IMR-90 (cell line): Measurements from ENCODE around the gene PRKAR1B. TPM values are rescaled to one million over a fixed set of nuclear protein-coding genes. Genes with fewer than 3 reads are reported as not detected.

Source experiments
- ATAC-seq: fragments of 200-7000 bp; cut with Tn5 transposase; 2 replicates; pipeline ENCODE4 v1.9.1; 2020; ENCODE audit warnings: low read depth, mild to moderate bottlenecking, moderate library complexity
- BruUV-seq: library from RNA; stranded (reverse); fragments of 400-500 nt; replicated peaks from 2 replicates; lab custom pipeline; 2021; lab: Mats Ljungman, UMichigan
- CTCF ChIA-PET: fragments of 300-600 bp; formaldehyde crosslinking; extraction: SDS; loops from one replicate; lab custom pipeline; 2021; ENCODE audit warnings: antibody characterized with exemption; lab: Yijun Ruan, JAX
- POLR2A ChIA-PET: fragments of 300-600 bp; sonication (Branson Sonifier 250); formaldehyde crosslinking; loops from one replicate; lab custom pipeline; 2022; ENCODE audit warnings: antibody characterized with exemption; ENCODE audit not compliant: unreplicated experiment; lab: Charles Lee
- DNase-seq: peaks from one replicate; pipeline ENCODE4 v3.0.0; 2013
- H2AFZ ChIP-seq: replicated peaks from 2 replicates; pipeline ENCODE3; 2013; ENCODE audit warnings: low read length, mild to moderate bottlenecking; ENCODE audit not compliant: poor library complexity
- H2AK5ac ChIP-seq: 2 replicates; pipeline ENCODE4 v1.6.1; 2013; ENCODE audit warnings: low read depth, low read length, inconsistent platforms
- H2AK9ac ChIP-seq: replicated peaks from 2 replicates; pipeline ENCODE3; 2013; ENCODE audit warnings: mild to moderate bottlenecking, low read depth, low read length, moderate library complexity; ENCODE audit not compliant: poor library complexity
- H2BK120ac ChIP-seq: 2 replicates; pipeline ENCODE4 v1.6.1; 2013; ENCODE audit warnings: low read depth, low read length, inconsistent platforms
- H2BK15ac ChIP-seq: 3 replicates; pipeline ENCODE4 v1.6.1; 2013; ENCODE audit warnings: low read depth, low read length, inconsistent platforms
- H2BK20ac ChIP-seq: 2 replicates; pipeline ENCODE4 v1.6.1; 2013; ENCODE audit warnings: low read depth, mild to moderate bottlenecking, inconsistent platforms, low read length, moderate library complexity
- H2BK5ac ChIP-seq: 2 replicates; pipeline ENCODE4 v1.6.1; 2013; ENCODE audit warnings: mild to moderate bottlenecking, low read depth, low read length, inconsistent platforms; ENCODE audit not compliant: poor library complexity, severe bottlenecking
- H3K14ac ChIP-seq: replicated peaks from 2 replicates; pipeline ENCODE4 v1.6.1; 2013; ENCODE audit warnings: low read depth, low read length, inconsistent platforms
- H3K18ac ChIP-seq: 2 replicates; pipeline ENCODE4 v1.6.1; 2013; ENCODE audit warnings: low read depth, low read length, control low read depth
- H3K23ac ChIP-seq: 2 replicates; pipeline ENCODE4 v1.6.1; 2013; ENCODE audit warnings: low read depth, low read length, inconsistent platforms
- H3K27ac ChIP-seq: 2 replicates; pipeline ENCODE4 v1.5.1; 2013; ENCODE audit warnings: mild to moderate bottlenecking, control low read depth, low read length; ENCODE audit not compliant: insufficient read depth
- H3K27me3 ChIP-seq: 2 replicates; pipeline ENCODE4 v1.6.1; 2013; ENCODE audit warnings: low read length; ENCODE audit not compliant: control insufficient read depth, insufficient read depth
- H3K36me3 ChIP-seq: 2 replicates; pipeline ENCODE4 v1.6.1; 2013; ENCODE audit warnings: low read length, mixed read lengths; ENCODE audit not compliant: control insufficient read depth, insufficient read depth
- H3K4ac ChIP-seq: 2 replicates; pipeline ENCODE4 v1.6.1; 2013; ENCODE audit warnings: low read depth, low read length, inconsistent platforms
- H3K4me1 ChIP-seq: 2 replicates; pipeline ENCODE4 v1.6.1; 2013; ENCODE audit warnings: low read length, mixed read lengths; ENCODE audit not compliant: control insufficient read depth, insufficient read depth
- H3K4me2 ChIP-seq: 2 replicates; pipeline ENCODE4 v1.6.1; 2013; ENCODE audit warnings: low read depth, mild to moderate bottlenecking, control low read depth, low read length, moderate library complexity
- H3K4me3 ChIP-seq: 2 replicates; pipeline ENCODE4 v1.5.1; 2013; ENCODE audit warnings: low read depth, mild to moderate bottlenecking, control low read depth, low read length, moderate library complexity; ENCODE audit not compliant: insufficient read depth
- H3K56ac ChIP-seq: 2 replicates; pipeline ENCODE4 v1.6.1; 2013; ENCODE audit warnings: low read length, inconsistent platforms; ENCODE audit not compliant: insufficient read depth; ENCODE audit errors: extremely low read depth
- H3K79me1 ChIP-seq, 2 experiments: 2 replicates each; pipeline ENCODE4 v1.6.1; 2013; ENCODE audit warnings: low read length in 2 of 2, inconsistent platforms in 1 of 2, low read depth in 1 of 2
- H3K9ac ChIP-seq: 2 replicates; pipeline ENCODE4 v1.6.1; 2013; ENCODE audit warnings: low read depth, low read length, control low read depth
- H3K9me1 ChIP-seq: 2 replicates; pipeline ENCODE4 v1.6.1; 2013; ENCODE audit warnings: low read length, inconsistent platforms; ENCODE audit not compliant: insufficient read depth
- H3K9me3 ChIP-seq: 2 replicates; pipeline ENCODE4 v1.6.1; 2013; ENCODE audit warnings: low read length; ENCODE audit not compliant: control insufficient read depth, insufficient read depth
- H4K20me1 ChIP-seq: 2 replicates; pipeline ENCODE4 v1.6.1; 2013; ENCODE audit warnings: low read length, inconsistent platforms; ENCODE audit not compliant: insufficient read depth
- H4K5ac ChIP-seq: 2 replicates; pipeline ENCODE4 v1.6.1; 2013; ENCODE audit warnings: mild to moderate bottlenecking, low read depth, low read length, control low read depth
- H4K8ac ChIP-seq, 2 experiments: 2 replicates each; pipeline ENCODE4 v1.6.1; 2013; ENCODE audit warnings: low read depth in 2 of 2, low read length in 2 of 2, control low read depth in 1 of 2, inconsistent platforms in 1 of 2
- H4K91ac ChIP-seq: 2 replicates; pipeline ENCODE4 v1.6.1; 2013; ENCODE audit warnings: low read depth, low read length, inconsistent platforms; ENCODE audit not compliant: insufficient read depth
- BHLHE40 ChIP-seq: fragments of 150-350 bp; IDR thresholded peaks from 2 replicates; pipeline ENCODE4 v1.6.1; 2016; ENCODE audit warnings: mild to moderate bottlenecking, low read depth, low read length
- CEBPB ChIP-seq: IDR thresholded peaks from 2 replicates; pipeline ENCODE4 v1.6.1; 2012; ENCODE audit warnings: low read depth, low read length, improper control_type of control experiment
- CHD1 ChIP-seq: IDR thresholded peaks from 2 replicates; pipeline ENCODE4 v1.6.1; 2012; ENCODE audit warnings: low read depth, low read length, improper control_type of control experiment
- MXI1 ChIP-seq: IDR thresholded peaks from 2 replicates; pipeline ENCODE4 v1.6.1; 2012; ENCODE audit warnings: low read depth, mild to moderate bottlenecking, low read length, moderate library complexity, borderline replicate concordance
- RAD21 ChIP-seq: IDR thresholded peaks from 2 replicates; pipeline ENCODE4 v1.6.1; 2012; ENCODE audit warnings: low read length, improper control_type of control experiment
- RCOR1 ChIP-seq: IDR thresholded peaks from 2 replicates; pipeline ENCODE4 v1.6.1; 2012; ENCODE audit warnings: mild to moderate bottlenecking, low read length, improper control_type of control experiment; ENCODE audit not compliant: insufficient replicate concordance
- SMC3 ChIP-seq: fragments of 150-350 bp; IDR thresholded peaks from 2 replicates; pipeline ENCODE4 v1.6.1; 2016; ENCODE audit warnings: low read depth, mild to moderate bottlenecking, antibody characterized with exemption, low read length, moderate library complexity
- WGBS, 2 experiments: methylation state at CpG; one replicate each; pipeline versions ENCODE4 v1.1.5 to v1.1.7; 2013; ENCODE audit warnings: missing lambda C conversion rate in 2 of 2; ENCODE audit not compliant: insufficient read length in 1 of 2; ENCODE audit errors: extremely low coverage in 2 of 2; 5-methylcytosine and 5-hydroxymethylcytosine counted together
- dilution Hi-C: fragments of 300-500 bp; cut with HindIII; formaldehyde crosslinking; loops from one replicate; pipeline ENCODE4 v1.14.3; 2018; ENCODE audit warnings: low sequenced_read_pairs; ENCODE audit not compliant: unreplicated experiment
- in situ Hi-C: fragments of 300-500 bp; cut with MboI; formaldehyde crosslinking; loops from 3 replicates; pipeline ENCODE4 v1.14.3; 2019; ENCODE audit warnings: low sequenced_read_pairs, inconsistent platforms, mixed read lengths
- intact Hi-C: fragments of 100-400 bp; cut with micrococcal nuclease; formaldehyde crosslinking; loops from 2 replicates; pipeline ENCODE4 v1.10.0; 2022
- polyA plus RNA-seq, 3 experiments: library from polyadenylated mRNA; depleted of rRNA; stranded (reverse); fragments of >200 nt; gene quantifications; 2 replicates each; pipeline ENCODE4 v1.2.3, GENCODE V29; 2012; ENCODE audit warnings: low replicate concordance in 1 of 3
- total RNA-seq: library from RNA; depleted of rRNA; stranded (reverse); fragments of >200 nt; gene quantifications from 2 replicates; pipeline ENCODE4 v1.2.3, GENCODE V29; 2012
- TF ChIP-seq, protein P1 (sequence below): fragments of 150-350 bp; IDR thresholded peaks from 2 replicates; pipeline ENCODE4 v1.6.1; 2016; ENCODE audit warnings: low read depth, mild to moderate bottlenecking, low read length, moderate library complexity, borderline replicate concordance

The PRKAR1B gene
- total and polyA plus RNA-seq, 2 of the 4 experiments (the other 2 are of a cell fraction): 15.2 to 20.2 TPM

DNA sequence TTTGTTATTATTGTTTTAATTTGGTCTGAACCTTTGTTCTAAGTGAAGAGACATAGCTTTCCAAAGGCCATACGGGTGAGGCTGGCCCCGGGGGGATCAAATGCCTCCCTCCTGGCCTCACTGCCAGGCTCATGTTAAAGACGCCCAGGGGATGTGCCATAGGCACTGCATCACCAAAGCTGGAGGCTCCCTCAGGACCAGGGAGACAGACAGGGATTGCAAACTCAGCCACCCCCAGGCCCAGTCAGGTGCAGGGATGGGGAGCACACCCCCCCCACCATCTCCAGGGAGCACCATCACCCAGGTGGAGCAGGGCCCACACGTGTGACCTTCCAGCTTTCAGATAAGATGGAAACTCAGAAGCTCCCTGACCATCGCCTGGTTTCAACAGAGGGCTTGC lies 96.5 kb downstream of the PRKAR1B start:
- Histone ChIP-seq H4K8ac (no peak overlapping the region), H3K4me2 (no peak overlapping the region), H3K14ac (no peak overlapping the region), H3K9me3 (no peaks in the 10 kb centered on the region; the same call in 1 of the 2 replicates), H3K36me3 (no peaks in the 10 kb centered on the region), H3K18ac (no peak overlapping the region), H3K79me1 (no peaks in the 10 kb centered on the region), H3K27me3 (no peaks in the 10 kb centered on the region), H2BK5ac (no peak overlapping the region), H3K23ac (no peak overlapping the region), H4K20me1 (no peaks in the 10 kb centered on the region), H3K56ac (no peak overlapping the region), H2AFZ (no peak overlapping the region), H3K27ac (no peak overlapping the region), H3K4ac (no peak overlapping the region), H2BK20ac (no peak overlapping the region), H3K9me1 (no peaks in the 10 kb centered on the region), H2BK120ac (no peak overlapping the region), H2BK15ac (no peak overlapping the region), H4K5ac (no peak overlapping the region), H3K4me3 (no peak overlapping the region), H3K4me1 (no peaks in the 10 kb centered on the region), H4K91ac (no peak overlapping the region), H2AK5ac (no peak overlapping the region), H3K9ac (no peak overlapping the region), H2AK9ac (no peak overlapping the region)
- no TSS peak for BruUV-seq
- ATAC-seq: no peak
- ChIA-PET CTCF (interaction anchor here (0.6 kb wide), 1 partner anchor 291 kb away, joined by 3 read pairs; no protein-coding TSS in a partner anchor), POLR2A (no interaction called here)
- TF ChIP-seq CEBPB (no peak), MXI1 (no peak), BHLHE40 (no peak), RCOR1 (no peak), SMC3 (no peak), RAD21 (no peak), CHD1 (no peak)
- TF ChIP-seq, protein P1, sequence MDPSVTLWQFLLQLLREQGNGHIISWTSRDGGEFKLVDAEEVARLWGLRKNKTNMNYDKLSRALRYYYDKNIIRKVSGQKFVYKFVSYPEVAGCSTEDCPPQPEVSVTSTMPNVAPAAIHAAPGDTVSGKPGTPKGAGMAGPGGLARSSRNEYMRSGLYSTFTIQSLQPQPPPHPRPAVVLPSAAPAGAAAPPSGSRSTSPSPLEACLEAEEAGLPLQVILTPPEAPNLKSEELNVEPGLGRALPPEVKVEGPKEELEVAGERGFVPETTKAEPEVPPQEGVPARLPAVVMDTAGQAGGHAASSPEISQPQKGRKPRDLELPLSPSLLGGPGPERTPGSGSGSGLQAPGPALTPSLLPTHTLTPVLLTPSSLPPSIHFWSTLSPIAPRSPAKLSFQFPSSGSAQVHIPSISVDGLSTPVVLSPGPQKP: no peak
- dilution Hi-C loops (no loop called here), in situ Hi-C loops (no loop called here), intact Hi-C loops (no loop called here)
- no peak for DNase-seq
- WGBS, 2 experiments: 40% methylated on average over 2 of the region's 5 CpGs; no CpG with 5 or more reads in 1 of the 2 experiments
